HG02970 (cell line): ENCODE measurements around the gene ACVR1.

Experiments used
- ATAC-seq: cut with Tn5 transposase; IDR thresholded peaks from one replicate; pipeline ENCODE4 v1.9.1; 2021; ENCODE audit warnings: mild to moderate bottlenecking, moderate library complexity, moderate number of reproducible peaks; ENCODE audit not compliant: unreplicated experiment, low FRiP score

The ACVR1 gene

GRCh38 chr2:157857881-157858280 is 18.2 kb downstream of the ACVR1 start:
- ATAC-seq, result no peak

GRCh38 chr2:157856187-157856515 is 20.0 kb downstream of the ACVR1 start:
- no peak for ATAC-seq

GRCh38 chr2:157853820-157854219 is 22.3 kb downstream of the ACVR1 start:
- ATAC-seq, result no peak

- ATAC-seq, result no peak
Measured at GRCh38 chr2:157853211-157853610, 22.9 kb downstream of the ACVR1 start.

- no peak for ATAC-seq
Measured at GRCh38 chr2:157849591-157849990, 26.5 kb downstream of the ACVR1 start.

GRCh38 chr2:157848213-157848612 is 27.9 kb downstream of the ACVR1 start:
- ATAC-seq, result no peak

GRCh38 chr2:157845081-157845480 is 31.0 kb downstream of the ACVR1 start:
- ATAC-seq, result no peak

GRCh38 chr2:157843935-157844334 is 32.2 kb downstream of the ACVR1 start:
- no peak for ATAC-seq

- no peak for ATAC-seq
Measured at GRCh38 chr2:157843081-157843480, 33.0 kb downstream of the ACVR1 start.

GRCh38 chr2:157842106-157842879 is 33.8 kb downstream of the ACVR1 start:
- no peak for ATAC-seq

GRCh38 chr2:157841485-157841884 is 34.6 kb downstream of the ACVR1 start:
- no peak for ATAC-seq

GRCh38 chr2:157840568-157841156 is 35.5 kb downstream of the ACVR1 start:
- ATAC-seq, result no peak

GRCh38 chr2:157839822-157840221 is 36.3 kb downstream of the ACVR1 start:
- no peak for ATAC-seq

GRCh38 chr2:157839162-157839801 is 36.8 kb downstream of the ACVR1 start:
- ATAC-seq, result no peak

- ATAC-seq, result no peak
Measured at GRCh38 chr2:157838442-157839161, 37.5 kb downstream of the ACVR1 start.

GRCh38 chr2:157837851-157838441 is 38.2 kb downstream of the ACVR1 start:
- ATAC-seq, result no peak

GRCh38 chr2:157836531-157836930 is 39.6 kb downstream of the ACVR1 start:
- no peak for ATAC-seq

- no peak for ATAC-seq
Measured at GRCh38 chr2:157835425-157835824, 40.7 kb downstream of the ACVR1 start.

- no peak for ATAC-seq
Measured at GRCh38 chr2:157835006-157835405, 41.1 kb downstream of the ACVR1 start.

- ATAC-seq, result no peak
Measured at GRCh38 chr2:157833721-157834120, 42.4 kb downstream of the ACVR1 start.
